Measurements from ENCODE around the gene SMOC2.

Gene SMOC2

GRCh38 chr6:168448243-168448855, 7.4 kb downstream of the SMOC2 start:
- DNase-seq, result no peak

GRCh38 chr6:168450917-168451316, 9.9 kb downstream of the SMOC2 start:
- no peak for DNase-seq

- DNase-seq, result no peak
These were observed 11.0 kb downstream of the SMOC2 start for GRCh38 chr6:168451805-168452517.

- no peak for DNase-seq
These were observed 11.8 kb downstream of the SMOC2 start for GRCh38 chr6:168452685-168453377.

GRCh38 chr6:168455847-168456530, 15.0 kb downstream of the SMOC2 start:
- no peak for DNase-seq

- DNase-seq, result no peak
These were observed 16.1 kb downstream of the SMOC2 start for GRCh38 chr6:168456907-168457652.

- no peak for DNase-seq
These were observed 16.6 kb downstream of the SMOC2 start for GRCh38 chr6:168457653-168457934.

GRCh38 chr6:168458101-168458500, 17.1 kb downstream of the SMOC2 start:
- DNase-seq, result no peak

- DNase-seq, result no peak
These were observed 18.6 kb downstream of the SMOC2 start for GRCh38 chr6:168459572-168459971.

GRCh38 chr6:168462289-168462853, 21.4 kb downstream of the SMOC2 start:
- DNase-seq, result no peak

- DNase-seq, result no peak
These were observed 23.6 kb downstream of the SMOC2 start for GRCh38 chr6:168464546-168464945.

GRCh38 chr6:168468045-168468444, 27.1 kb downstream of the SMOC2 start:
- DNase-seq, result no peak

- DNase-seq, result no peak
These were observed 28.5 kb downstream of the SMOC2 start for GRCh38 chr6:168469521-168469920.

GRCh38 chr6:168469926-168470325, 28.9 kb downstream of the SMOC2 start:
- DNase-seq, result no peak

GRCh38 chr6:168472363-168472762, 31.4 kb downstream of the SMOC2 start:
- DNase-seq, result no peak

GRCh38 chr6:168473197-168473596, 32.2 kb downstream of the SMOC2 start:
- DNase-seq, result no peak

GRCh38 chr6:168475188-168476013, 34.4 kb downstream of the SMOC2 start:
- no peak for DNase-seq

- DNase-seq, result no peak
These were observed 38.4 kb downstream of the SMOC2 start for GRCh38 chr6:168479421-168479820.

- DNase-seq, result no peak
These were observed 39.5 kb downstream of the SMOC2 start for GRCh38 chr6:168480481-168480880.

GRCh38 chr6:168485818-168486217, 44.8 kb downstream of the SMOC2 start:
- DNase-seq, result no peak

- no peak for DNase-seq
These were observed 49.8 kb downstream of the SMOC2 start for GRCh38 chr6:168490757-168491156.

- no peak for DNase-seq
These were observed 53.0 kb downstream of the SMOC2 start for GRCh38 chr6:168493976-168494375.
